ENCODE measurements around the gene SLC25A12. TPM values are rescaled to one million over a fixed set of nuclear protein-coding genes. Genes with fewer than 3 reads are reported as not detected.

The SLC25A12 gene
- total and polyA plus RNA-seq, 5 donors from 2014 or later = 11.3 to 19.9 (median 12.4) TPM

DNA sequence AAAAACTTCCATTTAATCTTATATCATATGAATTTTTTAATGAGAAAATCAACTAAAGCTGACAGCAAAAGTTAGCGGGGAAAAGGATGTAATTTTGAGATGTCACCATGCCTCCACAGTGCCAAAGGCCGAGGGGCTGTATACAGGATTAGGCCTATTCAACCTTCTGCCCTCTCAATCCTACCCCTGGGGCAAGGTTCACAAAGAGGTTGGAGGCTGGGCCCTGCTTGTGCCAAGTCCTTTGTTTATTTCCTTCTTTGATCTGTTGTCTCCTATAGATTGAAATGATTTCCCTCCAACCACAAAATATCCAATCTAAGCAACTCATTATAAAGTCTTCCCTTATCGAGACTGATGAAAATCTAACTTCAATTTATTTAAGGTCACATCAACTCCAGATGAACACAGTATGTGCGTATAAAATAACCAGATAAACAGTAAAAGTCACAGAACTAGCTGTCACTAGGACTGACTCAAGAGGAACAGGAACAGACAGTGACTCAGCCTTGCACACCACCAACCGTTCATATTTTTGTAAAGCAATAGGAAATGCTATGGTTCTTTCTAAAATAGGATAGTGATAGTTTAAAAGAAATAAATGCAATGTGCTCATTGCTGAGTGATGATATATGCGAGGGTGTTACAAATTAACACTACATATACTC, 95.8 kb downstream of the SLC25A12 start:
- ATAC-seq (ENCODE audit: low read depth in 2 of 2) = peak; percentile 45 to 48
- H3K4me3 ChIP-seq (ENCODE audit: low read depth, low read length) = no peak overlapping the region
- H3K4me1 Mint-ChIP-seq = peaks cover 0 to 10% (median 8%) of the 10 kb centered on the region in 4 donors
- H3K36me3 Mint-ChIP-seq = peaks cover 21% of the 10 kb centered on the region
- H3K36me3 ChIP-seq (ENCODE audit: control insufficient read depth, insufficient read depth, low read length) = peaks cover 14% of the 10 kb centered on the region
- peak overlapping the region in 1 of 3 donors; percentile 71 for H3K27ac Mint-ChIP-seq
- no peaks in the 10 kb centered on the region for H3K4me1 ChIP-seq (ENCODE audit: control insufficient read depth, insufficient read depth, low read length, poor library complexity, severe bottlenecking)
- no peak overlapping the region for H3K4me3 Mint-ChIP-seq
- H3K9me3 Mint-ChIP-seq = no peaks in the 10 kb centered on the region
- DNase-seq = peak in 1 of 3 donors; percentile 40
- no peaks in the 10 kb centered on the region for H3K9me3 ChIP-seq (ENCODE audit: control insufficient read depth in 2 of 2, low read length in 2 of 2)
- H3K27me3 Mint-ChIP-seq = no peaks in the 10 kb centered on the region
- no peaks in the 10 kb centered on the region for H3K27me3 ChIP-seq (ENCODE audit: control insufficient read depth, insufficient read depth, low read length)
- no peak overlapping the region for H3K27ac ChIP-seq (ENCODE audit: insufficient read depth, low read length, poor library complexity, severe bottlenecking)

DNA sequence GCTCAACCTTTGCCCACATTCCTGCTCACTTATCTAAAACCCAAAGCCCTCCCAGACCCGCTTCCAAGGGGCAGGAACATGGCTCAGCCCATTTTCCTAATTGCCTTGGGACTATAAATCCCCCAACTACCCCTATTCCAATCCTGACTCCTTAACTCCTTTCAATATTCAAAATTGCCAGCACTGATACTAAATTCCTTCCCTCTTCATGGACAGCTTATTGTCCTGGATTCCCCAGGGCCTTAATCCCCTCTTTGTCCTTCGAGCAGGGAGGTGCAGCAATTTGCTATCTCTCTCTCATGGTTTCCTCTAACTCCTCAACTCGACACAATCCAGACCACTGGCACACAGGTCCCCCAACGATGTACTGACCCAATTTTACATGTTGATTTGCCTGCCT, 99.1 kb downstream of the SLC25A12 start:
- H3K36me3 Mint-ChIP-seq = peaks cover 35% of the 10 kb centered on the region
- no peak overlapping the region for H3K4me3 Mint-ChIP-seq
- peaks cover 38% of the 10 kb centered on the region for H3K36me3 ChIP-seq (ENCODE audit: control insufficient read depth, insufficient read depth, low read length)
- no peak for ATAC-seq (ENCODE audit: low read depth in 2 of 2)
- H3K27ac ChIP-seq (ENCODE audit: insufficient read depth, low read length, poor library complexity, severe bottlenecking) = no peak overlapping the region
- H3K27me3 Mint-ChIP-seq = no peaks in the 10 kb centered on the region
- no peaks in the 10 kb centered on the region for H3K9me3 Mint-ChIP-seq
- DNase-seq = no peak
- H3K4me3 ChIP-seq (ENCODE audit: low read depth, low read length) = no peak overlapping the region
- H3K9me3 ChIP-seq (ENCODE audit: control insufficient read depth in 2 of 2, low read length in 2 of 2) = no peaks in the 10 kb centered on the region
- H3K27me3 ChIP-seq (ENCODE audit: control insufficient read depth, insufficient read depth, low read length) = no peaks in the 10 kb centered on the region
- no peak overlapping the region for H3K27ac Mint-ChIP-seq
- peaks cover 0 to 9% (median 5%) of the 10 kb centered on the region in 4 donors for H3K4me1 Mint-ChIP-seq
- H3K4me1 ChIP-seq (ENCODE audit: control insufficient read depth, insufficient read depth, low read length, poor library complexity, severe bottlenecking) = no peaks in the 10 kb centered on the region

DNA sequence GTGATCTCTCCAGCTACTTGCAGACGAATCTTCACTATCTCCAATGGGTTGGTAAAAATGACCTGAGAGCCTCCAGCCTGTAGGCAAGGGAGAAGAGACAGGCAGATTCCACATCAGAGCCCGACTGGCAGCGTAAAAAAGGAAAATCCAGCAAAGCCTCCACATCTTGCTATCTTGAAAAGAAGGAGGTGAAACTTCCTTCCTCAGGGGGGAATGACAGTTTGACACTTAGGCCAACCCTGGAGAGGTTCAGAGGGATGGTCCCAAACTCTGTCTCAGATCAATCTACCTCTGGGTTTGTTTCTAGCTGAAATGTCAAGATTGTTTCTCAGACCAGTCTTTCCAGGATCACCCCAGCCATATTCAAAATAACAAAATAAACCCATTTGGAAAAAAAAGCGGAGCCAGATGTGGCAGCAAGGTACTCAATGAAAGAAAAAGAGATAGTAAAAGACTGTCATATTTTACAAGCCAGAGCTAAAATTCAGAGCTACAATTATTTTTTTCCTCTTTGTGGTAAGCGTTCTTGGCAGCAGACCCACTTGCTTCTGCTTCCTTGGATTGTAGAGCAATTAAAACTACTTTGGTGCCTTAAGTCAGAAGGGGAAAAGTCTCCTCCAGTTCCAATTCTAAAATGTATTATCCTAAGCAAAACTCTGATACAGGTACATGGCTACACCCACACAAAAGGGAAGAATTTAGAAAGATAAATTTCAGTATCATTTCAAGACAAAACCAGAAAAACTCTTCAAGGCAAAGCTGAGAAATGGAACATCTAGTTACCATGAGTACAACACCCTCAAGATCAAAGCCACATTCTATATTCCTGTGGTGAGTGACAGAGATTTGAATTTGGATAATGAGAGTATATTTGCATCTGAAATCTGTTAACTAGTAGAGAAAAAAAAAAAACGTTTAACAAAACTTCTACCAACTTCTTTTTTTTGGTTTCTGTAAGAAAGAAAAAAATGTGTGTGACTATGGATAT, 100.1 kb downstream of the SLC25A12 start:
- Mint-ChIP-seq H3K27ac (peak overlapping the region in 1 of 3 donors; percentile 48), H3K4me1 (peaks cover 0 to 9% (median 5%) of the 10 kb centered on the region in 4 donors), H3K36me3 (peaks cover 35% of the 10 kb centered on the region), H3K27me3 (no peaks in the 10 kb centered on the region), H3K4me3 (no peak overlapping the region), H3K9me3 (no peaks in the 10 kb centered on the region)
- DNase-seq (no peak), ATAC-seq (ENCODE audit: low read depth in 2 of 2) (no peak)
- Histone ChIP-seq H3K9me3 (ENCODE audit: control insufficient read depth in 2 of 2, low read length in 2 of 2) (no peaks in the 10 kb centered on the region), H3K36me3 (ENCODE audit: control insufficient read depth, insufficient read depth, low read length) (peaks cover 35% of the 10 kb centered on the region), H3K4me3 (ENCODE audit: low read depth, low read length) (no peak overlapping the region), H3K4me1 (ENCODE audit: control insufficient read depth, insufficient read depth, low read length, poor library complexity, severe bottlenecking) (no peaks in the 10 kb centered on the region), H3K27ac (ENCODE audit: insufficient read depth, low read length, poor library complexity, severe bottlenecking) (no peak overlapping the region), H3K27me3 (ENCODE audit: control insufficient read depth, insufficient read depth, low read length) (no peaks in the 10 kb centered on the region)

DNA sequence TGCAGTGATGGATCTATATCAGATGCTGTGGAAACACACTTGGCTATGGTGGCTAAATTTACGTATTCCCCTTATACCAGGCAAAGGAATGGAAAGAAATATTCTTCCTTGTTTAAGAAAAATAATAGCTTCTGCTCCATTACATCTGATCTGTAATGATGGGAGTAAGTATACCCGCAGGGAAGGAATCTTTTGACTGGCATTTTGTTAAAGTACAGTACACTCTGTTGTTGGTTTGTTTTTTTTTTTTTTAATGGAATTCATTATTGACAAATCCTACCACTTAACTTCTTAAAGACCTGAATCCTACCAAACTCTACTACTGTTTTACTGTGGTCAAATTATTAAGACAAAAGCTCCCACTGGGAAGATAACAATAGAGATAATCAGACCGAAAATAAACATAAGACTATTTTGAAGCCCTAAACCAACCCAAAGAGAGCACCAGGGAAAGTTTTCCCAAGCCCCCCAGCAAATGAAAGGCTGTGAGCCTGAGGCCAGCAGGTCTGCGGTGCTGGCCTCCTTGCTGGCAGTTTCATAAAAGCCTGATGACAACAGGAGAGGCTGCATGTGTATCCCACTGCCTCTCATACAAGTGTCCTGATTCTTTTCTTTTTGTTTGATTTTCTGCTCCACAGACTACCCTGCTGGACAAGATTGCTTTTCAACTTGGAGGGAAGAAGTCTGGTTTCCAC, 101.0 kb downstream of the SLC25A12 start:
- peaks cover 28% of the 10 kb centered on the region for H3K36me3 ChIP-seq (ENCODE audit: control insufficient read depth, insufficient read depth, low read length)

DNA sequence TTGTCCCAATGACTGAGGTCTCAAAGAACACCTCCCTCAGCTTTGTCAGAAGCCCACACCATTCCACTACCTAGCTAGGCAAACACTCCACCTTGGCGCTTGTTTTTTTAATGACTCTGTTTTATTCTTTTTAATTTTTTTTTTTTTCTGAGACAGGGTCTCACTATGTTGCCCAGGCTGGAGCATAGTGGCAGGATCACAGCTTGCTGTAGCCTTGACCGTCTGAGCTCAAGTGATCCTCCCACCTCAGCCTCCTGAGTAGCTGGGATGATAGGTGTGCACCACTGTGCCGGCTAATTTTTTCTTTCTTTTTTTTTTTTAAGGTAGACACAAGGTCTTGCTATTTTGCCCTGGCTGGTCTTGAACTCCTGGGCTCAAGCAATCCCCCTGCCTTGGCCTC, 101.9 kb downstream of the SLC25A12 start:
- Mint-ChIP-seq H3K9me3 (no peaks in the 10 kb centered on the region), H3K36me3 (peaks cover 46% of the 10 kb centered on the region), H3K27ac (peak overlapping the region in 1 of 3 donors; percentile 23), H3K4me1 (peaks cover 0 to 9% (median 4%) of the 10 kb centered on the region in 4 donors), H3K27me3 (no peaks in the 10 kb centered on the region), H3K4me3 (no peak overlapping the region)
- Histone ChIP-seq H3K4me3 (ENCODE audit: low read depth, low read length) (no peak overlapping the region), H3K4me1 (ENCODE audit: control insufficient read depth, insufficient read depth, low read length, poor library complexity, severe bottlenecking) (no peaks in the 10 kb centered on the region), H3K27ac (ENCODE audit: insufficient read depth, low read length, poor library complexity, severe bottlenecking) (no peak overlapping the region), H3K9me3 (ENCODE audit: control insufficient read depth in 2 of 2, low read length in 2 of 2) (no peaks in the 10 kb centered on the region), H3K36me3 (ENCODE audit: control insufficient read depth, insufficient read depth, low read length) (peaks cover 36% of the 10 kb centered on the region), H3K27me3 (ENCODE audit: control insufficient read depth, insufficient read depth, low read length) (no peaks in the 10 kb centered on the region)
- DNase-seq = no peak
- ATAC-seq (ENCODE audit: low read depth in 2 of 2) = no peak

More for the DNA sequence above, 101.0 kb downstream of the SLC25A12 start:
- no peak for ATAC-seq (ENCODE audit: low read depth in 2 of 2)
- Mint-ChIP-seq H3K9me3 (no peaks in the 10 kb centered on the region), H3K27me3 (no peaks in the 10 kb centered on the region), H3K36me3 (peaks cover 43% of the 10 kb centered on the region), H3K27ac (peak overlapping the region in 2 of 3 donors; percentile 37 to 48), H3K4me3 (no peak overlapping the region), H3K4me1 (peaks cover 0 to 9% (median 4%) of the 10 kb centered on the region in 4 donors)
- Histone ChIP-seq H3K4me1 (ENCODE audit: control insufficient read depth, insufficient read depth, low read length, poor library complexity, severe bottlenecking) (no peaks in the 10 kb centered on the region), H3K27ac (ENCODE audit: insufficient read depth, low read length, poor library complexity, severe bottlenecking) (no peak overlapping the region), H3K27me3 (ENCODE audit: control insufficient read depth, insufficient read depth, low read length) (no peaks in the 10 kb centered on the region), H3K4me3 (ENCODE audit: low read depth, low read length) (no peak overlapping the region), H3K9me3 (ENCODE audit: control insufficient read depth in 2 of 2, low read length in 2 of 2) (no peaks in the 10 kb centered on the region)
- no peak for DNase-seq

DNA sequence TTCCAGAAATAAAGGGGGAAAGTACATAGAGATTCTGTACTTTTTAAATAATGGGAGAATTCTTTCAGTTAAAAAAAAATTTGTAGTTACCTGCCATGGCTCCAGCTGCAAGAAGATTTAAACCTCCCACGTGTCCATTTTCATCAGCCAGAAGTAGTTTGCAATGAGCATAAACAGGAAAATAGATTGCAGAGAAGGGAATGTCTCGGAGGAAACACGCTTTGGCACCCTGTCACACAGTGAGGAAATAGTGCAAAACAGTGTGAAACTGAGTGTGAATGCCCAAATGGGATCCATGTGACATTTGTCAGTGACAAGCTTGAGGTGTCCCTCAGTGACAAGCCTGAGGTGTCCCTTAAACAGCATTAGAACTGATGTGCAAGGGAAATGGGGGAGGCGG, 102.7 kb downstream of the SLC25A12 start:
- Histone ChIP-seq H3K27me3 (ENCODE audit: control insufficient read depth, insufficient read depth, low read length) (no peaks in the 10 kb centered on the region), H3K4me3 (ENCODE audit: low read depth, low read length) (no peak overlapping the region), H3K9me3 (ENCODE audit: control insufficient read depth in 2 of 2, low read length in 2 of 2) (no peaks in the 10 kb centered on the region), H3K27ac (ENCODE audit: insufficient read depth, low read length, poor library complexity, severe bottlenecking) (no peak overlapping the region), H3K4me1 (ENCODE audit: control insufficient read depth, insufficient read depth, low read length, poor library complexity, severe bottlenecking) (no peaks in the 10 kb centered on the region), H3K36me3 (ENCODE audit: control insufficient read depth, insufficient read depth, low read length) (peaks cover 43% of the 10 kb centered on the region)
- Mint-ChIP-seq H3K9me3 (no peaks in the 10 kb centered on the region), H3K4me3 (no peak overlapping the region), H3K27ac (peak overlapping the region in 2 of 3 donors; percentile 23 to 40), H3K36me3 (peaks cover 53% of the 10 kb centered on the region), H3K27me3 (no peaks in the 10 kb centered on the region), H3K4me1 (peaks cover 0 to 9% (median 4%) of the 10 kb centered on the region in 4 donors)
- ATAC-seq (ENCODE audit: low read depth in 2 of 2) = no peak
- DNase-seq = no peak

DNA sequence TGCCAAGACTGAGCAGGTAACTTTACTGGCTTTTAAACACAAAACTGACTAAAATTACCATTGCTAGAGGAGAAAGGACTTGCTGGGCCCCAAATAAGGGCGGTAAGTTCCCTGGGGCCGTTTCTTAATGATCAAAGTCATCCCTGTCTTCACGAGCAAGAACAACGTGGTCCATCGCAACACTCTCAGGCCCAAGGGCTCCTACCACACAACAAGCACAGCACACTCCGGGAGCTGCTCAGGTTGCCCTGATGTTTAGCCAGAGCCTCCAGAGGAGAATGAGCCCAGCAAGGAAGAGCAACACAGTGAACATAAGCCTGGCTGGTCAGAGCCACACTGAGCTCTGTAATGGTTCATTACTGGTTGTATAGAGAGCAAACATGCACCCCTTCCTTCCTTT, 104.1 kb downstream of the SLC25A12 start:
- peak overlapping the region in 1 of 3 donors; percentile 73 for H3K27ac Mint-ChIP-seq
- Histone ChIP-seq H3K36me3 (ENCODE audit: control insufficient read depth, insufficient read depth, low read length) (peaks cover 54% of the 10 kb centered on the region), H3K4me3 (ENCODE audit: low read depth, low read length) (no peak overlapping the region), H3K9me3 (ENCODE audit: control insufficient read depth in 2 of 2, low read length in 2 of 2) (no peaks in the 10 kb centered on the region), H3K4me1 (ENCODE audit: control insufficient read depth, insufficient read depth, low read length, poor library complexity, severe bottlenecking) (no peaks in the 10 kb centered on the region), H3K27ac (ENCODE audit: insufficient read depth, low read length, poor library complexity, severe bottlenecking) (no peak overlapping the region), H3K27me3 (ENCODE audit: control insufficient read depth, insufficient read depth, low read length) (no peaks in the 10 kb centered on the region)
- peaks cover 0 to 7% (median 1%) of the 10 kb centered on the region in 4 donors for H3K4me1 Mint-ChIP-seq
- ATAC-seq (ENCODE audit: low read depth in 2 of 2) (no peak), DNase-seq (no peak)
- H3K36me3 Mint-ChIP-seq = peaks cover 59% of the 10 kb centered on the region
- no peaks in the 10 kb centered on the region for H3K27me3 Mint-ChIP-seq
- H3K9me3 Mint-ChIP-seq = no peaks in the 10 kb centered on the region
- no peak overlapping the region for H3K4me3 Mint-ChIP-seq

All from CD4-positive, CD25-positive, alpha-beta regulatory T cell (primary cell).